GM18519 (cell line): ENCODE measurements around the gene LEAP2.

Experiments
- ATAC-seq: cut with Tn5 transposase; IDR thresholded peaks from one replicate; pipeline ENCODE4 v1.9.1; 2021; ENCODE audit warnings: mild to moderate bottlenecking, moderate library complexity; ENCODE audit not compliant: unreplicated experiment, low FRiP score

LEAP2 gene

GRCh38 chr5:132873119-132873929 is at the start of gene LEAP2:
Gene LEAP2, plus strand, starts transcription at chr5:132873668. Its CDS starts 27 bp downstream, at chr5:132873695.
- no peak for ATAC-seq

- ATAC-seq = no peak
Observed at GRCh38 chr5:132824426-132824825, 49.0 kb upstream of the LEAP2 start.

- ATAC-seq = no peak
Observed at GRCh38 chr5:132825033-132825833, 48.2 kb upstream of the LEAP2 start.

- no peak for ATAC-seq
Observed at GRCh38 chr5:132825834-132826391, 47.6 kb upstream of the LEAP2 start.

- ATAC-seq = no peak
Observed at GRCh38 chr5:132826424-132827082, 46.9 kb upstream of the LEAP2 start.

GRCh38 chr5:132827943-132828673 is 45.4 kb upstream of the LEAP2 start:
- no peak for ATAC-seq

- ATAC-seq = no peak
Observed at GRCh38 chr5:132828846-132829494, 44.5 kb upstream of the LEAP2 start.

- peak; percentile 61 for ATAC-seq
Observed at GRCh38 chr5:132829742-132830435, 43.6 kb upstream of the LEAP2 start.

GRCh38 chr5:132830436-132831094 is 42.9 kb upstream of the LEAP2 start, which contains the start of gene SHROOM1:
Gene SHROOM1, minus strand, starts transcription at chr5:132830647. Its CDS starts 4,507 bp downstream, at chr5:132826140.
- ATAC-seq = peak; percentile 37

GRCh38 chr5:132831095-132831860 is 42.2 kb upstream of the LEAP2 start:
- no peak for ATAC-seq

GRCh38 chr5:132832612-132833011 is 40.9 kb upstream of the LEAP2 start:
- ATAC-seq = no peak

- ATAC-seq = no peak
Observed at GRCh38 chr5:132834057-132834456, 39.4 kb upstream of the LEAP2 start.

- ATAC-seq = no peak
Observed at GRCh38 chr5:132836852-132837251, 36.6 kb upstream of the LEAP2 start.

GRCh38 chr5:132837868-132838267 is 35.6 kb upstream of the LEAP2 start:
- no peak for ATAC-seq

GRCh38 chr5:132838516-132839282 is 34.8 kb upstream of the LEAP2 start:
- no peak for ATAC-seq

- no peak for ATAC-seq
Observed at GRCh38 chr5:132839426-132840301, 33.8 kb upstream of the LEAP2 start.
